ENCODE data around the gene FLAD1.
"Not testable (repeated sequence)": the region's sequence is repeated elsewhere in the genome, so short reads cannot be mapped to it uniquely, and the experiment has no call there.

Gene FLAD1

GRCh38 chr1:154969246-154969645, 13.9 kb upstream of the FLAD1 start:
- DNase-seq (ENCODE audit: low spot score) = no peak

GRCh38 chr1:154969860-154970452, 13.2 kb upstream of the FLAD1 start:
- DNase-seq (ENCODE audit: low spot score) = no peak

DNA sequence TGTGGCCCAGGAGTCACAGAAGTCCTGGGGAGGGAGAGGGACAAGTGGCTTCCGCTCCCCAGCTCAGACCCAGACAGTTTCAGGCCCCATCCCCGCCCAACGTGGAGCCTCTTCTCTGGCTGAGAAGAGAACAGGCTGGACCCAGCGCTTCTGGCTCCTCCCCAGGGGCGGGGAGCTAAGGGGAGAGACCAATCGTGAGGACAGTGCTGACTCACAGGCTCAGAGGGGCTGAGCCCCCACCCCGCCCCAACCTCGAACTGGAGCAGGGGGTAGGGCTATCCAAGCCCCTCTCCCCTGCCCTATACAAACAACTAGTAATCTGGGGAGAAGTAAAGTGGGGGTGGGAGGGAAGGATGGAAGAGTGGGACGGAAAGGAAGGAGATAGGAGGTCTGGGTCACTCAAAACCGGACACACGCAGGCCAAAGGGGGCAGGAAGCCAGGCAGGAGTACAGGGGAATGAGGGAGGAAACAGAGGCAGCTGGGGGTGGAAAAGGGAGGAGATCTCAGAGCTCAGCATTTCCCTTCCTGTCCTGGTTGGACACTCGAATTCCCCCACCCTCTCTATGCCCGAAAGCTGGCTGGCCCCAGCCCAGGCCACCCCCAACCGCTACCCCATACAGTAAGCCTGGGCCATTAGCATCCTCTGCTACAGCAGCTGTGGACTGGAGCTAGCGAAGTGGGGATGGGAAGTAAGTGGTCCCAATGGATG, 12.4 kb upstream of the FLAD1 start, which contains the start of gene SHC1:
Gene SHC1, minus strand, starts transcription at position 117 of the 710 bp plus-strand sequence. CDS start 221 bp downstream, outside the sequence.
- peak; percentile 76 for DNase-seq (ENCODE audit: low spot score)

DNA sequence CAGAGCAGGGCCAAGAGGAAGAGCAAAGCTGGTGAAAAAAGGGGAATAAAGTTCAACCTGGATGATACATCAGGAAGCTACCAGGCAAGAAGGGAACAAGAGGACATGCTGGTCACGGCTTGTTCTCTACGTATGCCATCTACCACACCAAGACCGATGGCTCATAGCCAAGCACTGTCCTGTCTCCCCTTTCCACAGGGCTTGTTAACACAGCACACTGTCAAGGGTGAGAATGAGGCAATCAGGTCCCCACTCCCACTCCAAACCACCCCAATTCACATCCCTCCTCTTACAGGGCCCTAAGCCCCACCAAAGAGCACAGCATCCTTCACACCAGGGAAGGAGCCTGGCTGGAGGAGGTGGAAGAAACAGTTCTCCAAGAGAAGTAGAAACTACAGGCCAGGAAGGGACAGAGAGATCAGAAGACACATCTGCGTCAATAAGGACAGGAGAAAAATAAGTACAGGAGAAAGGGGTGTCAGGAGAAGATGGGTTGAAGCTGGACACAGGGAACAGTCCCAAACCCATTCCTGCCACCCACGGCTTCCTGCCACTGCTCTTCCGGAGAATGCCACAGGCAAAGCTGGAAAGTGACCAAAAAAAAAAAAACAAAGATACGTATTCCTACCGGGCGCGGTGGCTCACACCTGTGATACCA, 11.7 kb upstream of the FLAD1 start:
- no peak for DNase-seq (ENCODE audit: low spot score)

GRCh38 chr1:154972213-154972516, 11.0 kb upstream of the FLAD1 start:
- DNase-seq (ENCODE audit: low spot score) = no peak

DNA sequence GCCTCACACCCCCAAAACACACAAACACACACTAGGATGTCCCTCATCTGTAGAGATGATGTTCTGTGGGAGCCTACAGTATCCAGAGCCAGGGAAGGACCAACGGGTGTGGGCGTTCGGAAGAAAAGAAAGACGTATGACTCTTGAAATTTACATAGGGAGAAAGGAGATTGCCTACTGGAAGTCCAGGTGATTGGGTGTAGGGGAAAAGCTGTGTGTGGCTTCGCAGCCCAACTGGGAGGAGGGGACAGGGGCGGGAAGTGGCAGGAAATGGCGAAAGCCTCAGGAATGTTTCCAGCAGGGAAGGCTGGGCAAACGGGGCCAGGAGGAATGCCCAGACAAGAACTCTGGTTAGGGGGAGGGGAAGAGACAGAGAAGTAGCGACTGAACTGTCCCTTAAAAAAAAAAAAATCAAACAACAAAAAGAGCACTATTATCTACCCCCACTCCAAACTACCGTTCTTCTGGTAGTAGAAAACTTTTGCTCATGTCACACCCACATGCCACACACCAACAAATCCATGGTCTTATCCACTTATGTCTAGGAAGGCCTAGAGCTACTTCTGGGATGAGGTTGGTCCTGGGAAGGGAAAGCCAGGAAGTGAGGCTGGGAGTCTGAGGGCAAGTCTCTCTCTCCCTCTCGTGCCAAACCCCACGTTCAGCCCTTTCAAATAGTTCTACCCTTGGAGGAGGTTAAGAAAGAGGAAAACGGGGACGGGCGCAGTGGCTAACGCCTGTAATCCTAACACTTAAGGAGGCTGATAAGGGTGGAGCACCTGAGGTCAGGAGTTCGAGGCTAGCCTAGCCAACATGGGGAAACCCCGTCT, 10.4 kb upstream of the FLAD1 start:
- DNase-seq (ENCODE audit: low spot score) = no peak

- peak; percentile 86 for DNase-seq (ENCODE audit: low spot score)
Observed at GRCh38 chr1:154973344-154974101, 9.6 kb upstream of the FLAD1 start.

DNA sequence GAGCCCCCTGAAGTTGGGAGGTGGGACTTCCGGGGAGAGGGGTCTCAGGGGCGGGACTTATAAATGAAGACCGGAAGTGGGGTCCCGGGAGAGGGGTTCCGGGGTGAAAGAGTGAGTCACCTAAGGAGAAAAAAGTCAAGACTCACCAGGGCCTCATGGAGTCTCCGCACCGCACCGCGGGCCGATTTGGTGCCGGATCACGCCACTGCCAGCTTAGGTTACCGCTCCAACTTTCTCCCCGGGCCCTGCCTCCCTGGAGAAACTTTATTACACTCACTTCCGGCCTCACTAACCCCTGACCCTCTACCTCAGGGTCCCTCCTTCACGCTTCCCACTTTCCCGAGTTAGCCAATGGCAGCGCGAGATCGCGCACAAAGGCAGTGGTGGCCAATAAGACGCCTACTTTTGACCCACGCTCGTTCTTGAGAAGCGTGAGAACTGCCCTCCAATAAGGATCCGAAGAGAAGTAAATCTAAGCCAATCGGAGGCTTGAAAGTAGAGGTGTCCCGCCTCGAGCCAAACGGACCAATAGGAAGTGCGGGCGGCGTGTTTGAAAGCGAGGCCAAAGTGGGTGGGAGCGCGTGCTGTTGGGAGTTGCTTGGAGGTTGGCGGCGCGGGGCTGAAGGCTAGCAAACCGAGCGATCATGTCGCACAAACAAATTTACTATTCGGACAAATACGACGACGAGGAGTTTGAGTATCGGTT, 8.9 kb upstream of the FLAD1 start, which contains the start of gene CKS1B:
Gene CKS1B, plus strand, starts transcription at position 580 of the 706 bp plus-strand sequence. Its CDS starts 65 bp downstream, at position 645.
- peak; percentile 100 for DNase-seq (ENCODE audit: low spot score)

DNA sequence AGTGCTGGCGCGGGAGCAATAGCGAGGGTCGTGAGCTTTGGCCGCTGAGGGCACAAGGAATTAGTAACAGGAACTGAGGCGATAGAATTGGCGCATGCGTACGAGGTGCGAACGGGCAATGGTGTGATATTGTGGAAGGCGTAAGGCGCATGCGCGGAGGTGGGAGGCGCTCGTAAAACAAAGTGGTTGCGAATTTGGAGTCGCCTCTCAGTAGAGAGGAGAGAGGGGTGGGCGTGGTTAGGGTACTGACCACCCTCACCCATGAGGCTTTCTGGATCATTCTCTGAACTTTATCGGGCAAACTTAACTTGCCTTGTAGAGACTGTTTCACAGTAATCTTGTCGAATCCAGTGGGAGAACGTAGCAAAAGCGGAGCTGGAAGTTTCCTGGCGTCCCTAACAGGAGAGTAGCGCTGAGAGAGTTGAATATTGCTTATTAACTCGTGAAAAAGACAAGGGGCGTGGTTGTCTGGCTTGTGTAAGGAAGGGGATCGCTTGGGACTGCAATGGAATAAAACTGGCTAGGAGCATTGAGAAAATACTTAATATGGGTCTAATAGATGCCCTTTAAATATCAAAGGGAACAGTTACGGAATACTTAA, 8.2 kb upstream of the FLAD1 start:
- DNase-seq (ENCODE audit: low spot score) = peak; percentile 92

DNA sequence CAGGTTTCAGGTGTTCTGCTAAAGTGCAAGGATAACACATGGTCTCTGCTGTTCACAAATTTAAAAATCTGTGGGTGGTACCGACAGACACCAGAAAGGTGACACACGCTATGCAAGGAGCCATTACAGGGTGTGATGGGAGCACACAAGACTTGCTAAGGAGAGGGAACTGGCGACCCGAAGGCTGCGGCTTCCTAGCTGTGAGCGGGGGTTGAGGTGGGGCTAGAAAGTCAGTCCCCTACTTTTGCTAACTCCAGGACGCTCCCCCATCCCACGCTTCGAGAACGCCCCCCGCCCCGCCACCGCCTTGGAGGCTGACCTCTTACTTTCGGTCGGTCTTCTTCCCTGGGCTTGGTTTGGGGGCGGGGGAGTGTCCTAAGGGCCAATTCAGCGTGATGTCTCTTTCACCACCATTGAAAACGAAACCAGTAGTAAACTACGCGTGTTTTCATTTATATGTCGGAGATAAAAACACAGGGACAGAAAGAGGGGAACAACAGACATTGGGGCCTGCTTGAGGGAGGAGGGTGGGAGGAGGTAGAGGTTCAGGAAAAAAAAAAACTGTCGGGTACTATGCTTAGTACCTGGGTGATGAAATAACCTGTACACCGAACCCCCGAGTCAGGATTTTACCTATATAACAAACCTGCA, 7.6 kb upstream of the FLAD1 start:
- no peak for DNase-seq (ENCODE audit: low spot score)

GRCh38 chr1:154977762-154978161, 5.4 kb upstream of the FLAD1 start:
- DNase-seq (ENCODE audit: low spot score) = not testable (repeated sequence)

DNA sequence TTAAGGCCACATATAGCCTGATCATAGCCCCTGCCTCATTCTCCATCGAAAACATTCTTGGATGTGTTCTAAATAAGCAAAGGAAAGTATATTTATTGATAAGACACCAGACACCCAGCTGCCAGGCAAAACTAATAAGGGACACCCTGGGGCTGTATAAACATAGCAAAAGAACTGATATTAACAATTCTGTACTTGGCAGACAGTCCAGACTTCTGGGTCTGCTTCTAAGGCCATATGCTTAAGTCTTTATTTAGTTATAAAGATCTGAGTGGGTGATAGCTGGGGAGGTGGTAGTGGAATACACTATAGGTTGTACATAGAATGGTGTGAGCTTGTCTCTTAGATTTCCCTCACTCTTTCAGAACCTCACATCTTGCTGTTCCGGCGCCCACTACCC, 4.8 kb upstream of the FLAD1 start:
- no peak for DNase-seq (ENCODE audit: low spot score)

GRCh38 chr1:154982341-154982740, 803 bp upstream of the FLAD1 start:
- DNase-seq (ENCODE audit: low spot score) = no peak

- no peak for DNase-seq (ENCODE audit: low spot score)
Observed at GRCh38 chr1:154983776-154984466, 777 bp downstream of the FLAD1 start.

- not testable (repeated sequence) for DNase-seq (ENCODE audit: low spot score)
Observed at GRCh38 chr1:154986736-154987135, 3.6 kb downstream of the FLAD1 start.

GRCh38 chr1:154987326-154987725, 4.2 kb downstream of the FLAD1 start:
- DNase-seq (ENCODE audit: low spot score) = no peak

- no peak for DNase-seq (ENCODE audit: low spot score)
Observed at GRCh38 chr1:154988058-154988954, 5.2 kb downstream of the FLAD1 start.

- no peak for DNase-seq (ENCODE audit: low spot score)
Observed at GRCh38 chr1:154989195-154989860, 6.2 kb downstream of the FLAD1 start.
